ENCODE measurements around the gene CTBP2.

CTBP2 gene

DNA sequence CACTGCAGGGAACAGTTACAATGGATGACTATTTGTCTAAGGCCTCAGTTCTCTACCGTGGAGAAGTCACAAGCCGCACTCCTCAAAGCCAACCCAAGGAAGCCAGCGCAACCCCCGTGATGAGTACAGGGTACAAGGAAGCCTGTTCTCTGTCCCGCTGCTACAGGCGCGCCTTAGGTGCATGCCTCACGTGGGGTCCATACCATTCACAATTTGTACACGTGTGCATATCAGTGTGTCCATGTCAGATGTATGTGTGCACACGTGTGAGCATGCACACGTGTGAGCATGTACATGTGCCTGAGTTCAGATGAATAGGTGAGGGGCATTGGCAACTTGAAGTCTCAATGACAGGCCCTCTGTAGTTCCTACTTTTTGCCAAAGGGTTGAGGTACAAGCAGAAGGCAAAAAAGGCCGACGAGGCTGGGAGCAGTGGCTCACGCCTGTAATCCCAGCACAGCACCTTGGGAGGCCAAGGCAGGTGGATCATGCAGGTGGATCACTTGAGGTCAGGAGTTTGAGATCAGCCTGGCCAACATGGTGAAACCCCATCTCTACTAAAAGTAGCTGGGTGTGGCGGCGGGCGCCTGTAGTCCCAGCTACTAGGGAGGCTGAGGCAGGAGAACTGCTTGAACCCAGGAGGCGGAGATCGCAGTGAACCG lies 62.8 kb downstream of the CTBP2 start:
- H3K36me3 ChIP-seq (ENCODE audit: control insufficient read depth in 1 of 2, insufficient read depth in 2 of 2, low read length in 2 of 2) = peaks cover 0 to 10% of the 10 kb centered on the region in 2 donors
- no peak overlapping the region for H3K4me3 ChIP-seq (ENCODE audit: low read depth in 1 of 2, low read length in 2 of 2)
- no peaks in the 10 kb centered on the region for H3K9me3 ChIP-seq (ENCODE audit: control insufficient read depth in 1 of 2, low read length in 2 of 2)
- no peaks in the 10 kb centered on the region for H3K27me3 ChIP-seq (ENCODE audit: low read depth, low read length)
- H3K27ac ChIP-seq (ENCODE audit: low read length) = no peak overlapping the region
- peaks cover 8 to 41% of the 10 kb centered on the region in 2 donors for H3K4me1 ChIP-seq (ENCODE audit: control insufficient read depth in 1 of 2, insufficient read depth in 2 of 2, low read length in 2 of 2)

DNA sequence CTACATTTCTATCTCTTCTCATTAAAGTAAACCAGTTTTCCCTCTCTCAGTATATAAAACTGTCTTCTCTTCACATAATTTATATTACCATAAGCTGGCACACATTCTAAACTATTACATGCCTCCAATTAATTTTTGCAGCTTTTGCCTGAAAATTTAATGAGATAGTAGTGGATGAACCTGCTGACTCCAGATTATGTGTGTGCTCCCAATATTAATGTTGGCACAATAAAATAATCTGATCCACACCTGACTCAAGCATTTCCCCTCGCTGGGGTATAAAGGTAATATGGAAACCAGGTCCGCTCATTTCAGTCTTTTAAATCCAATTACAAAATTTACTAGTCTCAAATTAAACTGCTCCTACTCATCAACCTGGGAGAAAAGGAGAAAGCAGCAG lies 63.4 kb downstream of the CTBP2 start:
- Histone ChIP-seq H3K27me3 (ENCODE audit: low read depth, low read length) (no peaks in the 10 kb centered on the region), H3K4me3 (ENCODE audit: low read depth in 1 of 2, low read length in 2 of 2) (no peak overlapping the region), H3K4me1 (ENCODE audit: control insufficient read depth in 1 of 2, insufficient read depth in 2 of 2, low read length in 2 of 2) (peaks cover 4 to 41% of the 10 kb centered on the region in 2 donors)

DNA sequence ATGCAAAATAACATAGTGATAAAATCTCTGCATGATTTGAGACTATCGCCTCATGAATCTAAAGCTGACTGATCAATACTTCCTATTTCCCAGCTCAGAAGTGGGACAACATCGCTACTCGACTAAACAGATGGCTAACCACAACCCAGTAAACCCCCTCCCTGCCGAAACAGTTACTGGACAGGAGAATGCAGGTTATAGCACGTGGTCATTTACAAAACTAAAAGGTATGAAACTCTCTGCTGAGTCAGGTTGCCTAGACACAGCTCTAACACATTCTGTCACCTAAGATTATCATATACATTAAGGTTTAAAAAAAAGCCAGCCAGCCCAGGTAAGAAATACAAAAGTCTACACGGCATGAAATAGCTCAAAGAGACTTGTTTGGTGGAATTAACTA lies 64.0 kb downstream of the CTBP2 start:
- peaks cover 4 to 43% of the 10 kb centered on the region in 2 donors for H3K4me1 ChIP-seq (ENCODE audit: control insufficient read depth in 1 of 2, insufficient read depth in 2 of 2, low read length in 2 of 2)
- peaks cover 0 to 4% of the 10 kb centered on the region in 2 donors for H3K36me3 ChIP-seq (ENCODE audit: control insufficient read depth in 1 of 2, insufficient read depth in 2 of 2, low read length in 2 of 2)
- no peak overlapping the region for H3K27ac ChIP-seq (ENCODE audit: low read length)
- no peaks in the 10 kb centered on the region for H3K9me3 ChIP-seq (ENCODE audit: control insufficient read depth in 1 of 2, low read length in 2 of 2)
- H3K27me3 ChIP-seq (ENCODE audit: low read depth, low read length) = no peaks in the 10 kb centered on the region
- H3K4me3 ChIP-seq (ENCODE audit: low read depth in 1 of 2, low read length in 2 of 2) = no peak overlapping the region

More for the DNA sequence above, 63.4 kb downstream of the CTBP2 start:
- H3K27ac ChIP-seq (ENCODE audit: low read length) = no peak overlapping the region
- H3K9me3 ChIP-seq (ENCODE audit: control insufficient read depth in 1 of 2, low read length in 2 of 2) = no peaks in the 10 kb centered on the region
- peaks cover 0 to 10% of the 10 kb centered on the region in 2 donors for H3K36me3 ChIP-seq (ENCODE audit: control insufficient read depth in 1 of 2, insufficient read depth in 2 of 2, low read length in 2 of 2)

DNA sequence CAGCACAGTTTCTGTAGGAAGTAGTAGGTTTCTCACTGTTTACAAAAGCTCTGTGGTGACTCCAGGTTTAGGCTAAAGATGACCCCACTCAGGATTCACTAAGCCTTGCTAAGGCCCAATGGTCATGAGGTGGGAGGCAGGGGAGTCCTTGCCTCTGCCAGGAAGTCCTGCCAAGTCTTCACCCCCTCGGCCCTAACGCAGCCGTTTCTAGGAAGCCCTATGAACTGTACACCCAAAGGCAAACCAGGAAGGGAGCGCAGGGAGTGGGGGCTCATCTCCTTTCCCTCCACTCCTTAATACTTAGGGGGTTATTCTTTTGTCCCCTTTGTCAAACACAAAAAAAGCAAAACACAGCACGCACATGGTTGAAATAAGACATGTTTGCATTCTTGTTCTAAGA lies 64.6 kb downstream of the CTBP2 start:
- Histone ChIP-seq H3K4me3 (ENCODE audit: low read depth in 1 of 2, low read length in 2 of 2) (no peak overlapping the region), H3K27ac (ENCODE audit: low read length) (no peak overlapping the region), H3K36me3 (ENCODE audit: control insufficient read depth in 1 of 2, insufficient read depth in 2 of 2, low read length in 2 of 2) (no peaks in the 10 kb centered on the region), H3K9me3 (ENCODE audit: control insufficient read depth in 1 of 2, low read length in 2 of 2) (no peaks in the 10 kb centered on the region), H3K4me1 (ENCODE audit: control insufficient read depth in 1 of 2, insufficient read depth in 2 of 2, low read length in 2 of 2) (peaks cover 4 to 48% of the 10 kb centered on the region in 2 donors), H3K27me3 (ENCODE audit: low read depth, low read length) (no peaks in the 10 kb centered on the region)

DNA sequence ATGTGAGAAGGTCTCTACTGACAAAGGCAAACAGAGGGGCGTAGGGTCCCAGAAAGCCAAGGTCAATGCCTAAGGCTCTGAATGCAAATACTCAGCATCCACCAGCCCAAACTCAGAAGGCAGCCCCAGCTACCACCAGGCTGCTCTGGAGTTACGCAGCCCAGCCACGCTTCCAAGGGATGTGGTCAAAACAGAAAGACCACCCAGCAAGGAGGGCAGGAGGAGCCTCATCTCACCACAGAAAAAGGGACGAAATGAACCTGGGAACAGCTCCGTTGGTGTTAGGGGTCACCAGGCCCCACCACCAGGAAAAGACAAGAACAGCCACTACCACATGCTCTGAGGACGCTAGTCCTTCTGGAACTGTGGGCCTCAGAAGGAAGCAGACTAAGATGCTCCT lies 65.1 kb downstream of the CTBP2 start:
- no peaks in the 10 kb centered on the region for H3K36me3 ChIP-seq (ENCODE audit: control insufficient read depth in 1 of 2, insufficient read depth in 2 of 2, low read length in 2 of 2)
- peaks cover 4 to 48% of the 10 kb centered on the region in 2 donors for H3K4me1 ChIP-seq (ENCODE audit: control insufficient read depth in 1 of 2, insufficient read depth in 2 of 2, low read length in 2 of 2)
- H3K27me3 ChIP-seq (ENCODE audit: low read depth, low read length) = no peaks in the 10 kb centered on the region
- no peaks in the 10 kb centered on the region for H3K9me3 ChIP-seq (ENCODE audit: control insufficient read depth in 1 of 2, low read length in 2 of 2)
- peak overlapping the region; percentile 21 for H3K27ac ChIP-seq (ENCODE audit: low read length)
- no peak overlapping the region for H3K4me3 ChIP-seq (ENCODE audit: low read depth in 1 of 2, low read length in 2 of 2)

DNA sequence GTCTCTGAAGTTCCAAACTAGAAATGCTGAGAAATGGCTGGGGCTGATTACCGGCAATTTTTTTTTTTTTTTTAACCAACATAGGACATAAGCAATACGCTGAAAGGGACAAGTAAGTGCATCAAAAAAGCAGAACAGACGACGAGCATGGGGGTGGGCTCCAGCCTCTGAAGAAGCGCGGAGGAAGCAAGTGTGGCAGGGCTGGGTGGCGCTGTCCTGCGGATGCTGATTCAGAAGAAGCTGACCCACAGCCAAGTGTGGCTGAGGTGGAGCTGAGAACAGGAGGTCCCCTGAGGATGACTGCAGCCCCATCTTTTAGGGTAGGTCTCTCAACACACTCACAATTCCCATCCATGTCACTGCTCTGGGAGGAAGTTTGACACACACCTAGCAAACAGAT lies 65.6 kb downstream of the CTBP2 start:
- H3K27ac ChIP-seq (ENCODE audit: low read length) = no peak overlapping the region
- H3K9me3 ChIP-seq (ENCODE audit: control insufficient read depth in 1 of 2, low read length in 2 of 2) = no peaks in the 10 kb centered on the region
- no peaks in the 10 kb centered on the region for H3K27me3 ChIP-seq (ENCODE audit: low read depth, low read length)
- H3K4me3 ChIP-seq (ENCODE audit: low read depth in 1 of 2, low read length in 2 of 2) = no peak overlapping the region
- peaks cover 4 to 50% of the 10 kb centered on the region in 2 donors for H3K4me1 ChIP-seq (ENCODE audit: control insufficient read depth in 1 of 2, insufficient read depth in 2 of 2, low read length in 2 of 2)
- no peaks in the 10 kb centered on the region for H3K36me3 ChIP-seq (ENCODE audit: control insufficient read depth in 1 of 2, insufficient read depth in 2 of 2, low read length in 2 of 2)

DNA sequence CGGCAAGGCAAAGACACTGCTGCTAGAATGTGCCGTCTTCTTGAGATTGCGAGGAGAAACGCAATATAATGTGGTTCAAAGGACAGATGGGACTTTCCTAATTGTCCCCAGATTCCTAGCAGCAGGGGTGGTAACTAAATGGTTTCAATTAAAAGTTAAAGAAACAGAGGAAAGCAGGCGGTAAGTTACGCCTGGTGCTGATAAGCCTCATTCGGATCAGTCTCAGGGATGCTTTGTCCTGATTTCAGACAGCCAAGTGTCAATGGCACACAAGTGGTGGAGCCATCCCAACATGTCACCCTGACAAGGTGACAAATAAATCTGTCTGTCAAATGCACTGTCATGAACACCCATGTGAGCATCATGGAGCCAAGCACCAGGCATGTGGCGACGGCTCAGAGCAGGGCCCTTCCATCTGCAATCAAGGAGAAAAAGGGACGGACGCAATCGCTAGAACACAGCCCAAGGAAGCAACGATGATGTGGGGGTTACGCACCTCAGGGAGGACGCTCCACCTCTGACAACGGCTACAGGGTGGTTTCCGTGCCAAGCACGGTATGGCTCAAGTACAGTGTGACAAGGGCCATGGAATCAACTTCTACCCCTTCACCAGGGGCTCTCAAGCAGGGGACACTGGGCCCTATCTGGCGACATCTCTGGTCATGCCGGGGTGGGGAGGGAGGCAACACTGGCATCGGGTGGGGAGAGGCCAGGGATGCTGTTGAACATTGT lies 66.2 kb downstream of the CTBP2 start:
- peaks cover 4 to 52% of the 10 kb centered on the region in 2 donors for H3K4me1 ChIP-seq (ENCODE audit: control insufficient read depth in 1 of 2, insufficient read depth in 2 of 2, low read length in 2 of 2)
- H3K4me3 ChIP-seq (ENCODE audit: low read depth in 1 of 2, low read length in 2 of 2) = peak overlapping the region in 1 of 2 donors; percentile 2
- no peaks in the 10 kb centered on the region for H3K27me3 ChIP-seq (ENCODE audit: low read depth, low read length)
- H3K9me3 ChIP-seq (ENCODE audit: control insufficient read depth in 1 of 2, low read length in 2 of 2) = no peaks in the 10 kb centered on the region
- no peaks in the 10 kb centered on the region for H3K36me3 ChIP-seq (ENCODE audit: control insufficient read depth in 1 of 2, insufficient read depth in 2 of 2, low read length in 2 of 2)
- peak overlapping the region; percentile 31 for H3K27ac ChIP-seq (ENCODE audit: low read length)

DNA sequence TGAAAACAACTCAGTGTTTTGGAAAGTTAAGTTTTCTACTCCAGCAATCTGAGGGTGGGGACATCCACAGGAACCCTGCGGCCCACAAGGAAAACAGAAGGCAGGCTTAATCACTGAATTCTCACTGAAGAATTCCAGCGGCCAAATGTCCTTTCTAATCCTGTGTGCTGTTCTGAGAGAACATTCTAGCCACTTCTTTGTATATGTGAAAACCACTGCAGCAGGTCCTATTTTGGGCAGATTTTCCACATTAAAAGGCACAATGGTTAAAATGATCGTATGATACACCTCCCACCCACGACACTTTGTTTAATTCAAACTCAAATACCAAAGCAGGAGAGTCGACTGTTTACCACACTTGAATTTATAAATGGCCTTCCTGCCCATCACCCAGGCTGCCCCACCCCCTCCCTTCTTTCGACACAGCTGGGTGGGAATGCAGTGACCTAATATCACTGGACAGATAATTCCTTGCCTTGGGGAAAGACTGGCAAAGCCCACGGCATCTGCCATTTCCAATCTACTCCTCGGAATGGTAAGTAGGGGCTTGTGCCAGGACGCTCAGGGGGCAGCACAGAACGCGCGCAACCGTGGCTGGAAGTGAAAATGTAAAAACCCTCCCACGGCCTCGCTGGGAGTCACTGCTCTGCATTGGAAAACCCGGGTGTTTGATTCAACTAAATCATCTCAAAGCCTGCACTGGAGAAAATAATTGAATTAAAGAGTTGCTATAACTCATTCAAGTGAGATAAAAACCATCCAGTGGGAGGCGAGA lies 67.0 kb downstream of the CTBP2 start:
- peaks cover 4 to 56% of the 10 kb centered on the region in 2 donors for H3K4me1 ChIP-seq (ENCODE audit: control insufficient read depth in 1 of 2, insufficient read depth in 2 of 2, low read length in 2 of 2)
- no peaks in the 10 kb centered on the region for H3K36me3 ChIP-seq (ENCODE audit: control insufficient read depth in 1 of 2, insufficient read depth in 2 of 2, low read length in 2 of 2)
- no peaks in the 10 kb centered on the region for H3K27me3 ChIP-seq (ENCODE audit: low read depth, low read length)
- no peaks in the 10 kb centered on the region for H3K9me3 ChIP-seq (ENCODE audit: control insufficient read depth in 1 of 2, low read length in 2 of 2)
- peak overlapping the region; percentile 62 for H3K27ac ChIP-seq (ENCODE audit: low read length)
- H3K4me3 ChIP-seq (ENCODE audit: low read depth in 1 of 2, low read length in 2 of 2) = peak overlapping the region in 1 of 2 donors; percentile 2

DNA sequence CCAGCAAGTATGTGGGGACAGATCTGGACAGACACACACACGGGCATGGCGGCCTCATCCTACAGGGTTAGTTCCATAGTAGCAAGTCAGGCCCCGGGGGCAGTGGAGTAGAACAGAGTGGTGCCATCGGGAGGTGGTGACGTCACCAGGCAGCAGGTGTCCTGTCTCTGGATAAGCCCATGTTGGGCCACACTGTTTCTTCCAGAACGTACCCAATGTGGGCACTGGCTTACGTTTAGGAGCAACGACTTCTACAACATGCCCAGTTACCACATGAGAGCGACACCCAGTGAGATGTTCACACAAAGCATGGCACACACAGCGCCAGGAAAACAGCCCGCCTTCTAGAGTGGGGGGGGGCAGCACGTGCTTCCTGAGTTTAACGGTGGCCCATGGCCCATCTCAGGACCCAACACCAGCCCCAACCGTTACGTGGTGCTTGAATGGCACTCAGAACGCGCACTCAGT lies 67.8 kb downstream of the CTBP2 start:
- Histone ChIP-seq H3K9me3 (ENCODE audit: control insufficient read depth in 1 of 2, low read length in 2 of 2) (no peaks in the 10 kb centered on the region), H3K4me1 (ENCODE audit: control insufficient read depth in 1 of 2, insufficient read depth in 2 of 2, low read length in 2 of 2) (peaks cover 4 to 56% of the 10 kb centered on the region in 2 donors), H3K27me3 (ENCODE audit: low read depth, low read length) (no peaks in the 10 kb centered on the region), H3K27ac (ENCODE audit: low read length) (peak overlapping the region; percentile 62), H3K4me3 (ENCODE audit: low read depth in 1 of 2, low read length in 2 of 2) (no peak overlapping the region), H3K36me3 (ENCODE audit: control insufficient read depth in 1 of 2, insufficient read depth in 2 of 2, low read length in 2 of 2) (peaks cover 0 to 4% of the 10 kb centered on the region in 2 donors)

DNA sequence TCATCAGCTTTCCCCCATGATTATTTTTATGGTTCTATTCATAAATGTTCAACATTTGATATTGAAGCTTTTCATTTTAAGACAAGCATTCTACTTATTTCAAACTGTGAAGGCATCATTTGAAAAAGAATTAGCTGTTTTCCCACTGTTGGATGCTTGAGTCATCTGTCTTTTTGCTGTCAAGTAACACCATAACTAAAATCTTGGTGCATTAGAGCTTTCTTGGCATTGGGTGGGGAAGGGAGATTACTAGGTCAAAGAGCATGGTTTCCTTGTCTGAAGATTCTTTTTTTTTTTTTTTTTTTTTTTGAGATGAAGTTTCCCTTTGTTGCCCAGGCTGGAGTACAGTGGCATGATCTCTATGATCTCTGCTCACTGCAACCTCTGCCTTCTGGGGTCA lies 68.5 kb downstream of the CTBP2 start:
- Histone ChIP-seq H3K36me3 (ENCODE audit: control insufficient read depth in 1 of 2, insufficient read depth in 2 of 2, low read length in 2 of 2) (peaks cover 0 to 7% of the 10 kb centered on the region in 2 donors), H3K27ac (ENCODE audit: low read length) (no peak overlapping the region), H3K4me3 (ENCODE audit: low read depth in 1 of 2, low read length in 2 of 2) (no peak overlapping the region), H3K4me1 (ENCODE audit: control insufficient read depth in 1 of 2, insufficient read depth in 2 of 2, low read length in 2 of 2) (peaks cover 4 to 56% of the 10 kb centered on the region in 2 donors), H3K27me3 (ENCODE audit: low read depth, low read length) (no peaks in the 10 kb centered on the region), H3K9me3 (ENCODE audit: control insufficient read depth in 1 of 2, low read length in 2 of 2) (no peaks in the 10 kb centered on the region)

DNA sequence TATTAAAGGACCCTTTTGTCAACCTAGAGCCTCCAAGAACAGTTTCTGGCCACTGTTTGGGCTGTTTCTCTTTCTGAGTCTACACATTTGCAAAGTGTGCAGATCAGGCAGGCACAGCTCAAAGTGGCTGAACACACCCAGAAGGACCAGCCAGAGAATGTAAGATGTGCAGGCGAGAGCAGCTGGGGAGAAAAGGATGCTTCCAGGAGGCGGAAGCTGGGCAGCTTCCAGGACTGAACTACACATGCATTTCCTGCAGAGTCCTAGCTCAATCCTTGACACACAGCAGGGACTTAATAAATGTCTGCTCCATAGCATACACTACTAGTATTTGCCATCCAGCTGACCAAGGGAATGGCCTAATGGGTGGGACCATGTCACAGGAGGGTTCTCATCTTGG lies 70.9 kb downstream of the CTBP2 start:
- peaks cover 3 to 52% of the 10 kb centered on the region in 2 donors for H3K4me1 ChIP-seq (ENCODE audit: control insufficient read depth in 1 of 2, insufficient read depth in 2 of 2, low read length in 2 of 2)
- no peak overlapping the region for H3K4me3 ChIP-seq (ENCODE audit: low read depth in 1 of 2, low read length in 2 of 2)
- H3K27me3 ChIP-seq (ENCODE audit: low read depth, low read length) = no peaks in the 10 kb centered on the region
- peaks cover 0 to 7% of the 10 kb centered on the region in 2 donors for H3K36me3 ChIP-seq (ENCODE audit: control insufficient read depth in 1 of 2, insufficient read depth in 2 of 2, low read length in 2 of 2)
- H3K9me3 ChIP-seq (ENCODE audit: control insufficient read depth in 1 of 2, low read length in 2 of 2) = no peaks in the 10 kb centered on the region
- H3K27ac ChIP-seq (ENCODE audit: low read length) = no peak overlapping the region

All from muscle layer of duodenum (tissue), 2 donors.